ENCODE measurements around the gene TMEM9. TPM values are rescaled to one million over a fixed set of nuclear protein-coding genes. Genes with fewer than 3 reads are reported as not detected.

The TMEM9 gene
- total and polyA plus RNA-seq, 9 of the 15 experiments (the other 6 are each of a cell fraction or from before 2014, with no cell fraction given): 30.4 to 107 (median 67.6) TPM

DNA sequence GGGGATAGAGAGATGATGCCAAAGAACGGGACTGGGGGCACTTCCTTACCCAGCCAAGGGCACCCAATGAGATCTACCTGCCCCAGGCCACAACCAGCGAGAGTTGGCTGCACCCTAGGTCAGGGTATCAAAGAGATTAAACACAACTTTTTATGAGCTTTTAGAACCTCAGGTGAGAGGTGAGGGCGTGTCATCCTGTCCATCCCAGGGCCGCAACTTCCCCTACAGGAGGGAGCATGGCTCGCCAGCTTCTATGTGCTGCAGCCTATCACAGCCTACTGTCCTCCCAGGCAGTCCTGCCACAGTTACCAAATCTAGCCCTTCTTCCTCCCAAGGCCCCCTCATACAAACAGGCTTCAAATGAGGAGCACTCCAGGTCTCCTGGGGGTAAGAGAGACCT is 12.9 kb downstream of the TMEM9 start:
- CTCF ChIA-PET (ENCODE audit: low intra/inter-chr PET ratio): no interaction called here
- in situ Hi-C loops (cut with MboI): no loop called here
- Histone ChIP-seq H3K27me3 (ENCODE audit: control insufficient read depth in 2 of 2, insufficient read depth in 2 of 2, low read length in 2 of 2) (no peaks in the 10 kb centered on the region), H3K4me2 (ENCODE audit: insufficient read depth, low read length) (no peak overlapping the region), H3K36me3 (ENCODE audit: control insufficient read depth, insufficient read depth, low read length) (peaks cover 98% of the 10 kb centered on the region; the same call in 2 of the 3 replicates), H3K9me3 (replicated peaks; ENCODE audit: control insufficient read depth, insufficient read depth, low read depth, low read length) (no peaks in the 10 kb centered on the region), H3K9me1 (ENCODE audit: control insufficient read depth, insufficient read depth, low read length) (no peaks in the 10 kb centered on the region), H3K4me3 (no peak overlapping the region), H3K9ac (ENCODE audit: insufficient read depth in 1 of 2, low read depth in 2 of 2, low read length in 2 of 2) (no peak overlapping the region), H2AFZ (ENCODE audit: low read depth, low read length) (no peak overlapping the region), H4K20me1 (replicated peaks; ENCODE audit: control insufficient read depth, insufficient read depth, low read length) (peaks cover 11% of the 10 kb centered on the region), H3K4me1 (replicated peaks in 1 of 2; ENCODE audit: control insufficient read depth in 2 of 2, insufficient read depth in 2 of 2, low read length in 2 of 2) (no peaks in the 10 kb centered on the region), H3K79me2 (ENCODE audit: control insufficient read depth, insufficient read depth, low read length) (no peaks in the 10 kb centered on the region), H3K27ac (ENCODE audit: extremely low read depth, low read depth, low read length) (no peak overlapping the region)
- TF ChIP-seq RBFOX2 (IDR thresholded peaks at IDR 0.05; ENCODE audit: low read depth, low read length) (0 out of 2 replicates have a peak, but pooled peaks have one; percentile 12), DACH1 (IDR thresholded peaks at IDR 0.05; ENCODE audit: partially characterized antibody) (no peak)
- DNase-seq (ENCODE audit: extremely low read depth in 1 of 4, low spot score in 3 of 4) (no peak), FAIRE-seq (no peak), ATAC-seq (no peak)
- POLR2A ChIA-PET: interaction anchor here (0.6 to 2.3 kb wide), 3 partner anchors 12 to 46 kb away, joined by 3 to 14 read pairs (median 4); partner anchors contain the start of gene TMEM9
- BruUV-seq (replicated peaks): no TSS peak
- 91% methylated on average over 5 of the region's 5 CpGs for WGBS (ENCODE audit: insufficient coverage, low coverage, missing lambda C conversion rate)
- intact Hi-C loops (cut with micrococcal nuclease): no loop called here

DNA sequence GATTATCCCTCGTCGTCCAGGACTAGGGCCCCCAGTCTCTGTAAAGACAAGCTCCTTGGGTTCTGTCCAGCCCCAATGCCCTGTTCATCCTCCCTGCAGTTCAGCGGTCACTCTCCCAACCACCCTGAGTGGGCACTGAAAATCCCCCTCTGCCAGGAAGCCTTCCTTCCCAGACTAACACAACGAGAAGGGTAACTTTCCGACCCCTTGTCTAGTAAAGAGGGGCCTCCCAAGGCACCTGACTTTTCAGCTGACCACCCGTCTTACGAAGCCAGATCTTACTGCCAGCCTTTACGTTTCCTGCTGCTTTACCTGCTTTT is 13.4 kb downstream of the TMEM9 start:
- no peaks in the 10 kb centered on the region for H3K4me1 ChIP-seq (replicated peaks in 1 of 2; ENCODE audit: control insufficient read depth in 2 of 2, insufficient read depth in 2 of 2, low read length in 2 of 2)
- no peak for FAIRE-seq
- H3K4me2 ChIP-seq (ENCODE audit: insufficient read depth, low read length): no peak overlapping the region
- no peak overlapping the region for H2AFZ ChIP-seq (ENCODE audit: low read depth, low read length)
- DNase-seq (ENCODE audit: extremely low read depth in 1 of 4, low spot score in 3 of 4): no peak
- intact Hi-C loops (cut with micrococcal nuclease) (no loop called here), in situ Hi-C loops (cut with MboI) (no loop called here)
- H3K79me2 ChIP-seq (ENCODE audit: control insufficient read depth, insufficient read depth, low read length): no peaks in the 10 kb centered on the region
- no peaks in the 10 kb centered on the region for H3K9me3 ChIP-seq (replicated peaks; ENCODE audit: control insufficient read depth, insufficient read depth, low read depth, low read length)
- 88% methylated on average over 8 of the region's 8 CpGs for WGBS (ENCODE audit: insufficient coverage, low coverage, missing lambda C conversion rate)
- ChIA-PET CTCF (ENCODE audit: low intra/inter-chr PET ratio) (no interaction called here), POLR2A (interaction anchor here (0.7 to 1.2 kb wide), 2 partner anchors 18 to 46 kb away, joined by 4 read pairs; no protein-coding TSS in a partner anchor)
- no peaks in the 10 kb centered on the region for H3K9me1 ChIP-seq (ENCODE audit: control insufficient read depth, insufficient read depth, low read length)
- H3K9ac ChIP-seq (ENCODE audit: insufficient read depth in 1 of 2, low read depth in 2 of 2, low read length in 2 of 2): no peak overlapping the region
- TF ChIP-seq HNRNPK (IDR thresholded peaks at IDR 0.05; ENCODE audit: low read depth, low read length, poor library complexity, severe bottlenecking): no peak
- no peak for ATAC-seq
- BruUV-seq (replicated peaks): no TSS peak
- H4K20me1 ChIP-seq (replicated peaks; ENCODE audit: control insufficient read depth, insufficient read depth, low read length): peaks cover 12% of the 10 kb centered on the region
- H3K4me3 ChIP-seq: no peak overlapping the region
- H3K27ac ChIP-seq (ENCODE audit: extremely low read depth, low read depth, low read length): no peak overlapping the region
- H3K27me3 ChIP-seq (ENCODE audit: control insufficient read depth in 2 of 2, insufficient read depth in 2 of 2, low read length in 2 of 2): no peaks in the 10 kb centered on the region
- H3K36me3 ChIP-seq (ENCODE audit: control insufficient read depth, insufficient read depth, low read length): peaks cover 98% of the 10 kb centered on the region; the same call in 2 of the 3 replicates

Data from K562 (cell line).